DOHH2 (cell line): ENCODE data around the gene ST6GALNAC6.

Experiments used
- H3F3A ChIP-seq: fragments of 200-600 bp; sonication (generic), shearing (Covaris generic); 2 replicates; pipeline ENCODE4 v1.6.0; 2016; ENCODE audit warnings: antibody characterized with exemption, mild to moderate bottlenecking; ENCODE audit not compliant: control insufficient read depth, insufficient read depth
- H3K27ac ChIP-seq: fragments of 200-600 bp; sonication (generic); 2 replicates; pipeline ENCODE4 v1.5.1; 2014; ENCODE audit warnings: low read depth, mild to moderate bottlenecking, low read length, moderate library complexity
- H3K27me3 ChIP-seq: fragments of 200-600 bp; sonication (generic); 2 replicates; pipeline ENCODE4 v1.6.1; 2014; ENCODE audit warnings: mild to moderate bottlenecking, low read length, mixed read lengths; ENCODE audit not compliant: control insufficient read depth
- H3K36me3 ChIP-seq: fragments of 200-600 bp; sonication (generic); 2 replicates; pipeline ENCODE4 v1.6.1; 2014; ENCODE audit warnings: mild to moderate bottlenecking, low read length, moderate library complexity, mixed read lengths; ENCODE audit not compliant: control insufficient read depth
- H3K4me1 ChIP-seq: fragments of 200-600 bp; sonication (generic); 2 replicates; pipeline ENCODE4 v1.6.1; 2014; ENCODE audit warnings: mild to moderate bottlenecking, low read length, mixed read lengths; ENCODE audit not compliant: control insufficient read depth
- H3K4me2 ChIP-seq: fragments of 200-600 bp; sonication (generic); 2 replicates; pipeline ENCODE4 v1.6.0; 2014; ENCODE audit warnings: mild to moderate bottlenecking, low read length, moderate library complexity
- H3K4me3 ChIP-seq: fragments of 200-600 bp; sonication (generic); 2 replicates; pipeline ENCODE4 v1.5.1; 2014; ENCODE audit warnings: mild to moderate bottlenecking, low read length, mixed read lengths
- H3K79me2 ChIP-seq: fragments of 200-600 bp; sonication (generic); 2 replicates; pipeline ENCODE4 v1.6.1; 2014; ENCODE audit warnings: mild to moderate bottlenecking, low read length, mixed read lengths; ENCODE audit not compliant: control insufficient read depth
- H3K9me2 ChIP-seq: fragments of 200-600 bp; sonication (generic); replicated peaks from 2 replicates; pipeline ENCODE4 v1.6.1; 2014; ENCODE audit warnings: mild to moderate bottlenecking, low read length, mixed read lengths; ENCODE audit not compliant: control insufficient read depth
- H3K9me3 ChIP-seq: fragments of 200-600 bp; sonication (generic); 2 replicates; pipeline ENCODE4 v1.6.1; 2014; ENCODE audit warnings: antibody characterized with exemption, low read length, mixed read lengths; ENCODE audit not compliant: control insufficient read depth, insufficient read depth
- H4K20me1 ChIP-seq: fragments of 200-600 bp; sonication (generic); 2 replicates; pipeline ENCODE4 v1.6.0; 2014; ENCODE audit warnings: low read depth, mild to moderate bottlenecking, antibody characterized with exemption, low read length, moderate library complexity; ENCODE audit not compliant: control insufficient read depth, insufficient read depth
- CTCF ChIP-seq: fragments of 200-600 bp; sonication (generic); IDR thresholded peaks from one replicate; pipeline ENCODE4 v1.5.1; 2014; ENCODE audit warnings: antibody characterized with exemption, mild to moderate bottlenecking, low read depth, low read length; ENCODE audit not compliant: poor library complexity, severe bottlenecking
- EZH2phosphoT487 ChIP-seq: fragments of 200-600 bp; sonication (generic); IDR thresholded peaks from 2 replicates; pipeline ENCODE4 v1.6.1; 2017; ENCODE audit warnings: borderline replicate concordance, mild to moderate bottlenecking, antibody characterized with exemption, low read length, moderate library complexity, mixed read lengths

ST6GALNAC6 gene

GRCh38 chr9:127854184-127854806, 45.1 kb downstream of the ST6GALNAC6 start, which contains the start of gene ENG:
TSS of gene ENG (minus strand) at chr9:127854658. CDS start at chr9:127854355, 303 bp downstream.
- TF ChIP-seq CTCF, result no peak
- no peaks in the 10 kb centered on the region for H3K9me2 ChIP-seq
- H4K20me1 ChIP-seq, result no peaks in the 10 kb centered on the region
- no peak within 1 kb of the TSS for H3K4me2 ChIP-seq
- H3K9me3 ChIP-seq, result peaks cover 7% of the 10 kb centered on the region
- H3K4me1 ChIP-seq, result no peaks in the 10 kb centered on the region; the same call in 1 of the 2 replicates
- peaks cover 6% of the 10 kb centered on the region; the same call in 1 of the 2 replicates for H3K27me3 ChIP-seq
- no peaks in the 10 kb centered on the region for H3K79me2 ChIP-seq
- no peaks in the 10 kb centered on the region for H3K36me3 ChIP-seq
- H3K27ac ChIP-seq, result no peak within 1 kb of the TSS
- no peaks in the 10 kb centered on the region for H3F3A ChIP-seq
- no peak within 1 kb of the TSS for H3K4me3 ChIP-seq

GRCh38 chr9:127853312-127854183, 45.9 kb downstream of the ST6GALNAC6 start:
- Histone ChIP-seq H3K4me3 (no peak overlapping the region), H3K27me3 (peaks cover 6% of the 10 kb centered on the region; the same call in 1 of the 2 replicates), H3K4me1 (no peaks in the 10 kb centered on the region; the same call in 1 of the 2 replicates), H3K36me3 (no peaks in the 10 kb centered on the region), H3K9me3 (peaks cover 12% of the 10 kb centered on the region), H3F3A (no peaks in the 10 kb centered on the region), H3K27ac (no peak overlapping the region), H3K9me2 (no peaks in the 10 kb centered on the region), H3K4me2 (no peak overlapping the region), H3K79me2 (no peaks in the 10 kb centered on the region), H4K20me1 (no peaks in the 10 kb centered on the region)
- no peak for TF ChIP-seq EZH2phosphoT487
- no peak for TF ChIP-seq CTCF

DNA sequence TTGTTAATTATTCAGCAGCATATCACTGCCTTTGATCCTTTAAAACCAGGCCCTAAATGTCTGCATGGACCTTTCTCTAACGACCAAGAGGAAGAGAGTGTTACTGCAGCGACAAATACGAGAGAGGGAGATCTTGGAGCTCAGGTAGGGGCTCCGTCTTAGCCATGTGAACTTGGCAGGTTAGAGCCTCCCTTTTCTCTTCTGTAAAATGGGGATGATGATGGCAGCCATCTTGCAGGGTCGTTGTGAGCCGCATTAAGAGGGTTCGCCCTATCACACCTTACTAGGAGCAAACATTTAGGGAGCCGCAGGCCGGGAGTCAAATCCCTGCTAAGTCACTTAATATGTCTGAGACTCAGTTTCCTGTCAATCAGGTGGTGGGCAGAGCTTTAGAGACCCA, 46.6 kb downstream of the ST6GALNAC6 start:
- Histone ChIP-seq H4K20me1 (no peaks in the 10 kb centered on the region), H3K9me2 (no peaks in the 10 kb centered on the region), H3K4me3 (no peak overlapping the region), H3K27ac (no peak overlapping the region), H3F3A (no peaks in the 10 kb centered on the region), H3K79me2 (no peaks in the 10 kb centered on the region), H3K4me2 (no peak overlapping the region), H3K9me3 (peaks cover 12% of the 10 kb centered on the region), H3K27me3 (peaks cover 6% of the 10 kb centered on the region; the same call in 1 of the 2 replicates), H3K36me3 (no peaks in the 10 kb centered on the region), H3K4me1 (no peaks in the 10 kb centered on the region; the same call in 1 of the 2 replicates)
- TF ChIP-seq EZH2phosphoT487, result no peak
- no peak for TF ChIP-seq CTCF
